Heart left ventricle (tissue), 13 donors: ENCODE measurements around the gene ERICH6B.

Source experiments
- CTCF ChIP-seq, 12 donors: fragments of 200-600 bp; sonication (generic) in 4 of 12; IDR thresholded peaks; one replicate each; pipeline versions ENCODE4 v1.5.0 to v1.8.0; 2018 to 2022; ENCODE audit warnings: antibody characterized with exemption in 12 of 12, mild to moderate bottlenecking in 5 of 12
- POLR2A ChIP-seq, 2 donors: fragments of 450-650 bp; IDR thresholded peaks; one replicate each; pipeline ENCODE4 v1.6.1; 2017; ENCODE audit warnings: antibody characterized with exemption in 2 of 2, mild to moderate bottlenecking in 2 of 2, moderate library complexity in 2 of 2
- donor health status: ischemic (EF 13 %, LVEDD 7.1; RV severe dilation, severe dysfunction).
- donor health status: DM: no; HTN: yes; CAD: no.
- donor health status: DM: no; HTN: no; CAD: no.
- donor health status: ischemic (EF 25% LVEDD 6.9; RV normal size, moderate dysfunction).
- donor health status: ischemic (EF 25% LVEDD 5.7; RV mildly dilated, moderate dysfunction).
- donor health status: ischemic (EF 35%, LVEDD 5.7; RV mildly dilated, moderate dysfunction).
- donor health status: nonischemic (EF 11% LVEDD 7.7; RV severe dilation, severe dysfunction).
- donor health status: DM: yes; HTN: yes; CAD: no.
- donor health status: PGD.
- donor health status: ischemic (EF 29% LVEDD 5.4; RV normal size, mild dysfunction).
- donor health status: nonischemic (EF 23%, LVEDD 6.1; RV moderate dilation, normal function).

DNA sequence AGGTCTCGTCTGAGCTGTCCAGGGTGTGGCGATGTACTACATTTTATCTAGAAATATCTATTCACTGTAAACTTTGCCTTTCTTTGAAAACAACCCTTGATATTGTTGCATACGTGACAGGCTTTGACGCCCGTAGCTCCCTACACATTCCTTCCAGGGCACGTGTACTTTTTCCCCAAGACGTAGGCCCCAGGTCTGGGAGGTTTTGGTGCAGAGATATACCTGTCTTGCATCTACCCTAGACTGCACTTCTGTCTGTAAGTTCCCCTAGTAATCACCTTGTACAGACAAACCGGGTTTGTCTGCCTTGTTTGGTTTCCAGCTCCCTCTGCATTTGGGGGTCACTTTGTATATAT is 69.2 kb downstream of the ERICH6B start:
- no peak for TF ChIP-seq CTCF (IDR thresholded peaks at IDR 0.05)
- no peak for TF ChIP-seq POLR2A (IDR thresholded peaks at IDR 0.05)
